ENCODE measurements around the gene NAXE. TPM values are rescaled to one million over a fixed set of nuclear protein-coding genes. Genes with fewer than 3 reads are reported as not detected.
"Not testable (repeated sequence)": the region's sequence is repeated elsewhere in the genome, so short reads cannot be mapped to it uniquely, and the experiment has no call there.

Gene NAXE
- total RNA-seq, 1 donor from 2014 or later, result 48.5 TPM

DNA sequence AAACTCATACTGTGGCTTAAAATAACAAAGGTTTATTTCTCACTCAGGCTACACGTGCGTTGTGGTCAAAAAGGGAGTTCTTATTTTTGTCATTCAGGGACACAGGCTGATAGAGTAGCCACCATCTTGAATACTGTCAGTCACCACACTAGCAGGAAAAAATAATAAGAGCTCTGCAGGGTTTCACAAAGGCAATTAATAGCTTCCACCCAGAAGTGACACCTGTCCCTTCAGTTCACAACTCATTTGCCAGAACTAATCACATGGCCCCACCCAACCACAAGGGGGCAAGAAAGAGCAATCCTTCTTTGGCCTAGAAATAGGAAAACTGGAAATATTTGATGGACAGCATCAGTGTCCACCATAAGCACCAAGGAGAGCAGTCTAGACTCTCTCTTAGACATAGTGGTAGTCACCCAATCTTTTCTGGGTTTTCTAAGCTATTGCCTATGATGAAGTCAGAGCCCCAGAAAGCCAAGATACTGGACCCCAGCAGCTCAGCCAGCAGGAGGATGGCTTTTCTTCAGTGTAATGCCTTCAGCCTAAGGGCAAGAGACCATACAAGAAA lies 35.8 kb downstream of the NAXE start:
- peaks cover 48% of the 10 kb centered on the region for H3K27me3 ChIP-seq (ENCODE audit: insufficient read depth, low read length)
- no peaks in the 10 kb centered on the region for H4K20me1 ChIP-seq (ENCODE audit: insufficient read depth, low read length)
- Mint-ChIP-seq H3K36me3 (ENCODE audit: low read depth, unreplicated experiment) (no peaks in the 10 kb centered on the region), H3K27ac (ENCODE audit: unreplicated experiment) (no peak overlapping the region), H3K4me1 (ENCODE audit: low read depth, unreplicated experiment) (peaks cover 3% of the 10 kb centered on the region), H3K9me3 (ENCODE audit: unreplicated experiment) (no peaks in the 10 kb centered on the region), H3K27me3 (ENCODE audit: low read depth, unreplicated experiment) (peaks cover 56% of the 10 kb centered on the region), H3K4me3 (ENCODE audit: unreplicated experiment) (no peak overlapping the region)
- peaks cover 6% of the 10 kb centered on the region for H3K4me1 ChIP-seq (ENCODE audit: insufficient read depth, low read length)
- H3K9me3 ChIP-seq (ENCODE audit: insufficient read depth, low read depth, low read length), result no peaks in the 10 kb centered on the region
- no peak overlapping the region for H3K9ac ChIP-seq (ENCODE audit: low read length)
- no peak overlapping the region for H3K4me2 ChIP-seq (ENCODE audit: low read length)
- no peak overlapping the region for H2AFZ ChIP-seq (ENCODE audit: low read depth, low read length)
- H3K79me2 ChIP-seq (ENCODE audit: insufficient read depth, low read length), result no peaks in the 10 kb centered on the region
- no peak for FAIRE-seq
- H3K4me3 ChIP-seq (ENCODE audit: insufficient read depth, low read depth, low read length), result no peak overlapping the region
- no peaks in the 10 kb centered on the region for H3K36me3 ChIP-seq (ENCODE audit: insufficient read depth, low read length)
- TF ChIP-seq CTCF (IDR thresholded peaks at IDR 0.05; ENCODE audit: insufficient read depth, low read depth, low read length) (peak; percentile 76), EZH2 (IDR thresholded peaks at IDR 0.05; ENCODE audit: insufficient read depth, low read length) (no peak)
- peak; percentile 23 for DNase-seq (ENCODE audit: low read depth)
- H3K27ac ChIP-seq (ENCODE audit: low read depth, low read length), result no peak overlapping the region

GRCh38 chr1:156629823-156630449 lies 38.4 kb downstream of the NAXE start:
- Histone ChIP-seq H3K79me2 (ENCODE audit: insufficient read depth, low read length) (no peaks in the 10 kb centered on the region), H3K27me3 (ENCODE audit: insufficient read depth, low read length) (peaks cover 48% of the 10 kb centered on the region), H2AFZ (ENCODE audit: low read depth, low read length) (no peak overlapping the region), H3K36me3 (ENCODE audit: insufficient read depth, low read length) (no peaks in the 10 kb centered on the region), H3K9me3 (ENCODE audit: insufficient read depth, low read depth, low read length) (no peaks in the 10 kb centered on the region), H3K4me1 (ENCODE audit: insufficient read depth, low read length) (peaks cover 6% of the 10 kb centered on the region), H3K9ac (ENCODE audit: low read length) (no peak overlapping the region), H3K27ac (ENCODE audit: low read depth, low read length) (no peak overlapping the region), H3K4me2 (ENCODE audit: low read length) (no peak overlapping the region), H4K20me1 (ENCODE audit: insufficient read depth, low read length) (no peaks in the 10 kb centered on the region), H3K4me3 (ENCODE audit: insufficient read depth, low read depth, low read length) (no peak overlapping the region)
- H3K9me3 Mint-ChIP-seq (ENCODE audit: unreplicated experiment), result no peaks in the 10 kb centered on the region
- peaks cover 3% of the 10 kb centered on the region for H3K4me1 Mint-ChIP-seq (ENCODE audit: low read depth, unreplicated experiment)
- FAIRE-seq (no peak), DNase-seq (ENCODE audit: low read depth) (no peak)
- H3K27ac Mint-ChIP-seq (ENCODE audit: unreplicated experiment), result no peak overlapping the region
- H3K4me3 Mint-ChIP-seq (ENCODE audit: unreplicated experiment), result no peak overlapping the region
- TF ChIP-seq EZH2 (IDR thresholded peaks at IDR 0.05; ENCODE audit: insufficient read depth, low read length), result no peak
- TF ChIP-seq CTCF (IDR thresholded peaks at IDR 0.05; ENCODE audit: insufficient read depth, low read depth, low read length), result no peak
- H3K36me3 Mint-ChIP-seq (ENCODE audit: low read depth, unreplicated experiment), result no peaks in the 10 kb centered on the region
- peaks cover 58% of the 10 kb centered on the region for H3K27me3 Mint-ChIP-seq (ENCODE audit: low read depth, unreplicated experiment)

DNA sequence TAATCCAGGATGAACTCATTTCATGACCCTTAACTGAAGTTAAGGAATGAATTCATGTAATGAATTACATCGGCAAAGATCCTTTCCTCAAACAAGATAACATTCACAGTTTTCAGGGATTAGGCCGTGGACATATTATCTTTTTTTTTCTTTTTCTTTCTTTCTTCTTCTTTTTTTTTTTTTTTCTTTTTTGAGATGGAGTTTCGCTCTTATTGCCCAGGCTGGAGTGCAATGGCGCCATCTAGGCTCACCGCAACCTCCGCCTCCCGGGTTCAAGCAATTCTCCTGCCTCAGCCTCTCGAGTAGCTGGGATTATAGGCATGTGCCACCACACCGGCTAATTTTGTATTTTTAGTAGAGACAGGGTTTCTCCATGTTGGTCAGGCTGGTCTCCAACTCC lies 39.6 kb downstream of the NAXE start:
- H3K27ac ChIP-seq (ENCODE audit: low read depth, low read length); H3K4me1 ChIP-seq (ENCODE audit: insufficient read depth, low read length); H4K20me1 ChIP-seq (ENCODE audit: insufficient read depth, low read length); H3K4me3 Mint-ChIP-seq (ENCODE audit: unreplicated experiment); FAIRE-seq; H2AFZ ChIP-seq (ENCODE audit: low read depth, low read length); H3K9me3 Mint-ChIP-seq (ENCODE audit: unreplicated experiment); H3K4me1 Mint-ChIP-seq (ENCODE audit: low read depth, unreplicated experiment); H3K36me3 Mint-ChIP-seq (ENCODE audit: low read depth, unreplicated experiment); DNase-seq (ENCODE audit: low read depth); H3K79me2 ChIP-seq (ENCODE audit: insufficient read depth, low read length); H3K36me3 ChIP-seq (ENCODE audit: insufficient read depth, low read length); H3K4me3 ChIP-seq (ENCODE audit: insufficient read depth, low read depth, low read length); H3K4me2 ChIP-seq (ENCODE audit: low read length); H3K27ac Mint-ChIP-seq (ENCODE audit: unreplicated experiment); H3K9ac ChIP-seq (ENCODE audit: low read length); H3K9me3 ChIP-seq (ENCODE audit: insufficient read depth, low read depth, low read length): not testable (repeated sequence)
- H3K27me3 ChIP-seq (ENCODE audit: insufficient read depth, low read length), result peaks cover 47% of the 10 kb centered on the region
- H3K27me3 Mint-ChIP-seq (ENCODE audit: low read depth, unreplicated experiment), result peaks cover 58% of the 10 kb centered on the region
